ENCODE data around the gene MARCHF11. TPM values are rescaled to one million over a fixed set of nuclear protein-coding genes. Genes with fewer than 3 reads are reported as not detected.

The MARCHF11 gene
- total and polyA plus RNA-seq, 2 of the 8 experiments (the other 6 are each of a cell fraction or from before 2014, with no cell fraction given): 0.27 to 0.82 TPM

GRCh38 chr5:16095612-16096011, 84.0 kb downstream of the MARCHF11 start:
- WGBS, 2 experiments (ENCODE audit: extremely low coverage in 1 of 2, insufficient coverage in 1 of 2, insufficient read length in 1 of 2, insufficient replicate concordance in 2 of 2, low coverage in 1 of 2, low lambda C conversion rate in 2 of 2, missing lambda C conversion rate in 1 of 2): 80% methylated on average over 5 of the region's 5 CpGs; no CpG with 5 or more reads in 1 of the 2 experiments
- H4K91ac ChIP-seq (replicated peaks; ENCODE audit: insufficient read length, low read length): no peak overlapping the region
- 0 out of 2 replicates have a peak overlapping the region, but pooled peaks have one; percentile 1 for H2BK12ac ChIP-seq (ENCODE audit: low read depth, low read length)
- H2AFZ ChIP-seq (ENCODE audit: low read length): no peak overlapping the region
- no peaks in the 10 kb centered on the region; a peak in 1 of 7 replicates for H3K27me3 ChIP-seq (replicated peaks in 1 of 4; ENCODE audit: control insufficient read depth in 3 of 4, extremely low read depth in 1 of 4, insufficient read depth in 3 of 4, low read length in 3 of 4)
- FAIRE-seq (no peak), DNase-seq (ENCODE audit: low read depth in 1 of 2, low spot score in 2 of 2) (no peak)
- POLR2A ChIA-PET (ENCODE audit: partially characterized antibody): no interaction called here
- H3K36me3 ChIP-seq (ENCODE audit: control insufficient read depth in 2 of 4, insufficient read depth in 4 of 4, low read length in 3 of 4): no peaks in the 10 kb centered on the region
- TF ChIP-seq MAFK (IDR thresholded peaks at IDR 0.05; ENCODE audit: low read depth, low read length) (no peak), CTBP2 (IDR thresholded peaks at IDR 0.05; ENCODE audit: borderline replicate concordance, insufficient read depth, insufficient read length, low read length) (no peak), HDAC2 (IDR thresholded peaks at IDR 0.05; ENCODE audit: borderline replicate concordance in 1 of 2, low read depth in 2 of 2, low read length in 2 of 2) (no peak)
- H4K8ac ChIP-seq (ENCODE audit: extremely low read depth, insufficient read depth, low read length): no peak overlapping the region
- no peak overlapping the region for H2BK15ac ChIP-seq (ENCODE audit: low read length)
- no peak overlapping the region for H3K27ac ChIP-seq (ENCODE audit: low read depth, low read length)
- H3K56ac ChIP-seq (replicated peaks; ENCODE audit: insufficient read length, low read depth, low read length): no peak overlapping the region
- H2AK5ac ChIP-seq (ENCODE audit: low read depth, low read length): no peak overlapping the region
- CTCF ChIA-PET (ENCODE audit: partially characterized antibody): interaction anchor here (1.1 kb wide), 1 partner anchor 14 kb away, joined by 3 read pairs; no protein-coding TSS in a partner anchor
- no peak overlapping the region for H3K9ac ChIP-seq (replicated peaks in 1 of 4; ENCODE audit: extremely low read depth in 1 of 4, low read depth in 3 of 4, low read length in 3 of 4)
- no peak overlapping the region for H2BK120ac ChIP-seq (replicated peaks; ENCODE audit: low read depth, low read length)
- H4K5ac ChIP-seq (ENCODE audit: insufficient read length, low read depth, low read length): no peak overlapping the region
- no peak overlapping the region for H3K18ac ChIP-seq (ENCODE audit: extremely low read depth, low read length)
- H3K23me2 ChIP-seq (ENCODE audit: low read depth, low read length): no peaks in the 10 kb centered on the region
- no peaks in the 10 kb centered on the region for H3K9me3 ChIP-seq (ENCODE audit: insufficient read depth in 2 of 2, low read depth in 1 of 2, low read length in 1 of 2)
- H2BK20ac ChIP-seq (ENCODE audit: low read length): no peak overlapping the region
- H3K79me2 ChIP-seq (ENCODE audit: control insufficient read depth in 1 of 2, insufficient read depth in 2 of 2, low read length in 2 of 2): no peaks in the 10 kb centered on the region
- no peak overlapping the region for H3K14ac ChIP-seq (ENCODE audit: insufficient read length)
- no peaks in the 10 kb centered on the region for H3K4me1 ChIP-seq (replicated peaks in 1 of 4; ENCODE audit: control insufficient read depth in 3 of 4, insufficient read depth in 4 of 4, low read length in 3 of 4)
- no peaks in the 10 kb centered on the region for H3K79me1 ChIP-seq (ENCODE audit: low read depth, low read length)
- no peaks in the 10 kb centered on the region for H4K20me1 ChIP-seq (replicated peaks in 1 of 2; ENCODE audit: control insufficient read depth in 1 of 2, insufficient read depth in 2 of 2, low read length in 2 of 2)
- H3K4me3 ChIP-seq (ENCODE audit: extremely low read depth in 1 of 4, insufficient read depth in 2 of 4, low read depth in 3 of 4, low read length in 4 of 4): no peak overlapping the region
- no peak overlapping the region for H3K23ac ChIP-seq (ENCODE audit: insufficient read length)
- no peak overlapping the region for H3K4ac ChIP-seq (replicated peaks; ENCODE audit: insufficient read length, low read depth, low read length)
- H3K4me2 ChIP-seq (ENCODE audit: insufficient read depth in 1 of 2, low read depth in 2 of 2, low read length in 2 of 2): no peak overlapping the region
- H2BK5ac ChIP-seq (ENCODE audit: low read depth, low read length): no peak overlapping the region

Measured in H1 (cell line).